Measurements from ENCODE around the gene AHI1. TPM values are rescaled to one million over a fixed set of nuclear protein-coding genes. Genes with fewer than 3 reads are reported as not detected.

Gene AHI1
- total and polyA plus RNA-seq, 2 of the 13 experiments (the other 11 are each of a cell fraction or from before 2014, with no cell fraction given) = 7.2 to 18.6 TPM

DNA sequence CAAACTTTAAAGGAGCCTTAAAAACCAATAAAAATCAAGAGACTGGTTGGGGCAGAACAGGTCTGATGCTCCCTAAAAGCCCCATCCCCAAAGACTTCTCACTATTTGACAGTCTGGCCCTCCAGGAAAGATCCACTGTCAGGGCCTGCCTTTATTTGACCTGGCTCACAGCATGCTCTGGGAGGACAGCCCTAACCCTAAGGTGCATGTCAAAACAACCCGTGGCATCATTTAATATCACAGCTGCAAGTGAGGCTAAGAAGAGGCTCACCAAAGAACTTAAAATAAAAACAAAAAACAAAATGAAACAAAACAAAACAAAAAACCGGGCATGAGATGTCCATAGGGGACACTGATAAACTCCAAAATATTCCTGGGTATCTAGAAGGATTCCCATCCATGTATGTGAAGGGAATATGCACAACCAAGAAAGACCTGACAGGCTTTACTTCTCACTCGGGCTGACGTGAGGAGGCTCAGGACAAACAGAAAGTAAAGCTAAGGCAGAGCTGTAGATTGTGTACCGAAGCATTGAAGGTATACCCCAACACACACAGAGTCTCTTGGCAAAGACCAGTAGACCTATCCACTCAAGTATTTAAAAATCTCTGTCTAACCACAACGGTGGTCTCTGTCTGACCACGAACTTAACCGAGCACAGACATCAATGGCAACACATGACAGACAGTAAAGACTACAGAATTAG lies 57.3 kb downstream of the AHI1 start (continued):
- no peak for TF ChIP-seq REPIN1 (CRISPR knock-in tag; IDR thresholded peaks at IDR 0.05; ENCODE audit: borderline replicate concordance, low read depth)
- no peak for TF ChIP-seq DPF2 (CRISPR knock-in tag; IDR thresholded peaks at IDR 0.05; ENCODE audit: borderline replicate concordance, low read depth)
- TF ChIP-seq, protein P1, sequence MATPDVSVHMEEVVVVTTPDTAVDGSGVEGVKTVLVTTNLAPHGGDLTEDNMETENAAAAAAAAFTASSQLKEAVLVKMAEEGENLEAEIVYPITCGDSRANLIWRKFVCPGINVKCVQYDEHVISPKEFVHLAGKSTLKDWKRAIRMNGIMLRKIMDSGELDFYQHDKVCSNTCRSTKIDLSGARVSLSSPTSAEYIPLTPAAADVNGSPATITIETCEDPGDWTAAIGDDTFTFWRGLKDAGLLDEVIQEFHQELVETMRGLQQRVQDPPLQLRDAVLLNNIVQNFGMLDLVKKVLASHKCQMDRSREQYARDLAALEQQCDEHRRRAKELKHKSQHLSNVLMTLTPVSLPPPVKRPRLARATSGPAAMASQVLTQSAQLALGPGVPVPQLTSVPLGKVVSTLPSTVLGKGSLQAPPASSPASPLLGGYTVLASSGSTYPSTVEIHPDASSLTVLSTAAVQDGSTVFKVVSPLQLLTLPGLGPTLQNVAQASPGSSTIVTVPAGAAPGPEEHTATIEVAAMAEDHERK (CRISPR knock-in tag; IDR thresholded peaks at IDR 0.05; ENCODE audit: low read depth) = no peak
- TF ChIP-seq JUN (CRISPR knock-in tag; IDR thresholded peaks at IDR 0.05) = no peak
- no peak for TF ChIP-seq ZSCAN12 (CRISPR knock-in tag; IDR thresholded peaks at IDR 0.05)
- TF ChIP-seq MEF2D (CRISPR knock-in tag; IDR thresholded peaks at IDR 0.05) = no peak

DNA sequence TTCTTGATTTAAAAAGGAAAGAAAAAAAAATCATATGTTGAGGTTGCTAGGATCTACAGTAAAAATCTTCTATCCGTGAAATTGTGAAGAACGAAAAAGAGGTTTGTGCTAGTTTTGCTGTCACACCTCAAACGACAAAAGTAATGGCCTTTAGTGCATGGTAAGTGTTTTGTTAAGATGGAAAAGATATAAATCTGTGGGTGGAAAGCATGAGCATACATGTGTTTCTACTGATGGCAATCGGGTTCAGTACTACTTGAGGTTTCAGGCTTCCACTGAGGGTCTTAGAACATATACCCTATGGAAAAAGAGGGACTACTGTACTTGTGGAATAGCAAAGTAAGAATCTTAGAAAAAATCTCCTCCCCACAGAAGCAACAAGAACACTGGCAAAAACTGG lies 58.0 kb downstream of the AHI1 start:
- H3K4me1 ChIP-seq (ENCODE audit: insufficient read depth, low read length) = no peaks in the 10 kb centered on the region
- no peaks in the 10 kb centered on the region for H3K79me2 ChIP-seq (ENCODE audit: insufficient read depth, low read length)
- ChIA-PET CTCF (ENCODE audit: low intra/inter-chr PET ratio, low total read pairs) (interaction anchor here (2.1 kb wide), 1 partner anchor 295 kb away, joined by 15 read pairs; no protein-coding TSS in a partner anchor), POLR2A (no interaction called here)
- H3K27ac ChIP-seq (ENCODE audit: extremely low read length, insufficient read depth, low read length) = no peak overlapping the region
- H3K36me3 ChIP-seq (replicated peaks in 1 of 2; ENCODE audit: control insufficient read depth in 1 of 2, insufficient read depth in 2 of 2, low read length in 2 of 2) = peaks cover 1 to 14% of the 10 kb centered on the region in 2 experiments; a peak in 3 of 5 replicates
- in situ Hi-C loops (cut with HindIII; ENCODE audit: extremely low pct_ligation_motif_present, low pct_unique_long_range_greater_than_20kb) (no loop called here), intact Hi-C loops (cut with micrococcal nuclease; ENCODE audit: unreplicated experiment) (loop anchor here (1.0 kb wide), 1 partner anchor 294 kb away; no protein-coding TSS in a partner anchor)
- no peaks in the 10 kb centered on the region for H3K27me3 ChIP-seq (ENCODE audit: control insufficient read depth in 1 of 2, insufficient read depth in 2 of 2, low read length in 2 of 2)
- H3K9ac ChIP-seq (ENCODE audit: insufficient read depth, low read depth, low read length) = no peak overlapping the region
- 90% methylated on average over 4 of the region's 4 CpGs for WGBS (ENCODE audit: low lambda C conversion rate)
- FAIRE-seq (no peak), ATAC-seq (no peak), DNase-seq (ENCODE audit: low spot score) (no peak)
- H4K20me1 ChIP-seq (ENCODE audit: insufficient read depth, low read length) = no peaks in the 10 kb centered on the region
- H2AFZ ChIP-seq (ENCODE audit: low read length) = no peak overlapping the region
- no TSS peak for BruUV-seq (replicated peaks)
- H3K4me3 ChIP-seq (replicated peaks in 1 of 3; ENCODE audit: insufficient read depth in 1 of 3, low read depth in 2 of 3, low read length in 3 of 3) = no peak overlapping the region
- H3K4me2 ChIP-seq (ENCODE audit: low read depth, low read length) = no peak overlapping the region
- no peaks in the 10 kb centered on the region for H3K9me3 ChIP-seq (ENCODE audit: low read length)
- TF ChIP-seq, protein P2, sequence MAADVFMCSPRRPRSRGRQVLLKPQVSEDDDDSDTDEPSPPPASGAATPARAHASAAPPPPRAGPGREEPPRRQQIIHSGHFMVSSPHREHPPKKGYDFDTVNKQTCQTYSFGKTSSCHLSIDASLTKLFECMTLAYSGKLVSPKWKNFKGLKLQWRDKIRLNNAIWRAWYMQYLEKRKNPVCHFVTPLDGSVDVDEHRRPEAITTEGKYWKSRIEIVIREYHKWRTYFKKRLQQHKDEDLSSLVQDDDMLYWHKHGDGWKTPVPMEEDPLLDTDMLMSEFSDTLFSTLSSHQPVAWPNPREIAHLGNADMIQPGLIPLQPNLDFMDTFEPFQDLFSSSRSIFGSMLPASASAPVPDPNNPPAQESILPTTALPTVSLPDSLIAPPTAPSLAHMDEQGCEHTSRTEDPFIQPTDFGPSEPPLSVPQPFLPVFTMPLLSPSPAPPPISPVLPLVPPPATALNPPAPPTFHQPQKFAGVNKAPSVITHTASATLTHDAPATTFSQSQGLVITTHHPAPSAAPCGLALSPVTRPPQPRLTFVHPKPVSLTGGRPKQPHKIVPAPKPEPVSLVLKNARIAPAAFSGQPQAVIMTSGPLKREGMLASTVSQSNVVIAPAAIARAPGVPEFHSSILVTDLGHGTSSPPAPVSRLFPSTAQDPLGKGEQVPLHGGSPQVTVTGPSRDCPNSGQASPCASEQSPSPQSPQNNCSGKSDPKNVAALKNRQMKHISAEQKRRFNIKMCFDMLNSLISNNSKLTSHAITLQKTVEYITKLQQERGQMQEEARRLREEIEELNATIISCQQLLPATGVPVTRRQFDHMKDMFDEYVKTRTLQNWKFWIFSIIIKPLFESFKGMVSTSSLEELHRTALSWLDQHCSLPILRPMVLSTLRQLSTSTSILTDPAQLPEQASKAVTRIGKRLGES (CRISPR knock-in tag; IDR thresholded peaks at IDR 0.05; ENCODE audit: borderline replicate concordance) = no peak
- TF ChIP-seq MTF2 (CRISPR knock-in tag; IDR thresholded peaks at IDR 0.05; ENCODE audit: borderline replicate concordance) = no peak
- TF ChIP-seq ZNF674 (CRISPR knock-in tag; IDR thresholded peaks at IDR 0.05; ENCODE audit: low read depth) = no peak
- TF ChIP-seq SRY (CRISPR knock-in tag; IDR thresholded peaks at IDR 0.05) = no peak
